ENCODE data around the gene C6orf163. TPM values are rescaled to one million over a fixed set of nuclear protein-coding genes. Genes with fewer than 3 reads are reported as not detected.

The C6orf163 gene
- total RNA-seq, 2 donors from 2014 or later, result 4.7 to 4.9 TPM

DNA sequence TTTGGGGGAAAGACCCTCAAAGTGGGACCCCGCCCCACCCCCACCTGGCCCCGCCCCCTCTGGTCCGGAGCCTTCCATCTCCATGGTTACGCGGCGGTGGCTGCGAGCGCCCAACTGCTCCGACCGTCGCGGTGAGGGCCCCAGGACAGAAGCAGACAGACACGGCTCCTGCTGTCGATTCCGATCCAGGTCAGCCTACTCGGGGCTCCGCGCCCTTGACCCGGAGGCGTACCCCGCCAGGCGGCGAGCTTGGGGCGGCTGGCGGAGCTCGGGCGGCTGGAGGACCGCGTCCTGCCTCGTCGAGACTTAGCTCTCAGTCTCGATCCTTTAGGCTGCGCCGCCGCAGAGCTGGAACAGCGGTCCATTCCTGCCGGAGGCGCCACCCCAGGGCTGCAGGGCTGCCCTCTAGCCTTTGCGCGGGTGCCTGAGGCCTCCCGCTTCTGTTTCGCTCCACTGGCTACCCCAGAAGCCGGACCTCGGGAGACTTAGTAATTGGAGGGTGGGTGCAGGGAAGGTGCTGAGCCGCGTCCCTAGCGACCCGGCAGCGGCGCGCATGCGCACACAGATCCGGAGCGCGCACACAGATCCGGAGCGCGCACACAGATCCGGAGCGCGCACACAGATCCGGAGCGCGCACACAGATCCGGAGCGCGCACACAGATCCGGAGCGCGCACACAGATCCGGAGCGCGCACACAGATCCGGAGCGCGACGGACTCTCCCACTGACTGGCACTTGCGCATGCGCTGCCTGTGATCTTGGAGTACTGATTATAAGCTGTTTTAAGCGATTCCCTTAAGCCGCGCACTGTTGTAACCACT lies 63.5 kb downstream of the C6orf163 start, which contains the start of gene CFAP206:
CFAP206 (plus strand) TSS at position 72 of the 820 bp plus-strand sequence. CDS start 1,868 bp downstream, outside the sequence.
- peak within 1 kb of the TSS; percentile 85 for H3K4me3 ChIP-seq

DNA sequence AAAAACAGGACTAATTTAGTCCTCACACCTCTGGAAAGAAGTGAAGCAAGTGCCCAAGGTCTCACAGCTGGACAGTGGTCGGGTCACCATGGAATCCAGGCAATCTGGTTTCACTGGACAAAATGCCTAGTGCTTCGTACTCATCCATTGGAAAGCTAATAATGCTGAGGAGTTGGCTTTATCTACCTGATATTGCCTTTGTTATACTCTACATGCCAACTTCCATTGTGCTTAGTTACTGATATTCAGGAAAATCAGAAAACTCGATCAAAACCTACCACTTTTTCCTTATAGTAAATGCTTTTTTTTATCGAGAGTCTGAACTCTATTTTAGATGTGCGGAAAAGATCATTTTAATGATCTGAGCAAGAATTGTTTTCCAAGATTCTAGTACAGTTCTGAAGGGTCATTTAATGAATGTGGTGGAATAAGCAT lies 64.1 kb downstream of the C6orf163 start:
- no peaks in the 10 kb centered on the region for H3K27me3 ChIP-seq (replicated peaks; ENCODE audit: insufficient read depth)
- no peaks in the 10 kb centered on the region for H3K36me3 ChIP-seq
- peak overlapping the region; percentile 35 to 66 for H3K27ac ChIP-seq
- no peak for DNase-seq (ENCODE audit: low spot score)
- peaks cover 4% of the 10 kb centered on the region in 2 donors for H3K4me1 ChIP-seq (ENCODE audit: control insufficient read depth in 1 of 2, low read depth in 2 of 2)
- H3K9me3 ChIP-seq, result no peaks in the 10 kb centered on the region
- TF ChIP-seq, protein P1, sequence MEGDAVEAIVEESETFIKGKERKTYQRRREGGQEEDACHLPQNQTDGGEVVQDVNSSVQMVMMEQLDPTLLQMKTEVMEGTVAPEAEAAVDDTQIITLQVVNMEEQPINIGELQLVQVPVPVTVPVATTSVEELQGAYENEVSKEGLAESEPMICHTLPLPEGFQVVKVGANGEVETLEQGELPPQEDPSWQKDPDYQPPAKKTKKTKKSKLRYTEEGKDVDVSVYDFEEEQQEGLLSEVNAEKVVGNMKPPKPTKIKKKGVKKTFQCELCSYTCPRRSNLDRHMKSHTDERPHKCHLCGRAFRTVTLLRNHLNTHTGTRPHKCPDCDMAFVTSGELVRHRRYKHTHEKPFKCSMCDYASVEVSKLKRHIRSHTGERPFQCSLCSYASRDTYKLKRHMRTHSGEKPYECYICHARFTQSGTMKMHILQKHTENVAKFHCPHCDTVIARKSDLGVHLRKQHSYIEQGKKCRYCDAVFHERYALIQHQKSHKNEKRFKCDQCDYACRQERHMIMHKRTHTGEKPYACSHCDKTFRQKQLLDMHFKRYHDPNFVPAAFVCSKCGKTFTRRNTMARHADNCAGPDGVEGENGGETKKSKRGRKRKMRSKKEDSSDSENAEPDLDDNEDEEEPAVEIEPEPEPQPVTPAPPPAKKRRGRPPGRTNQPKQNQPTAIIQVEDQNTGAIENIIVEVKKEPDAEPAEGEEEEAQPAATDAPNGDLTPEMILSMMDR (IDR thresholded peaks at IDR 0.05), result no peak
- H3K4me3 ChIP-seq, result peak overlapping the region; percentile 85
- ATAC-seq (ENCODE audit: insufficient number of reproducible peaks, low FRiP score, low read depth), result no peak

More for the DNA sequence above, 63.5 kb downstream of the C6orf163 start, which contains the start of gene CFAP206:
- Histone ChIP-seq H3K27ac (peak within 1 kb of the TSS; percentile 59 to 66), H3K36me3 (no peaks in the 10 kb centered on the region), H3K4me1 (ENCODE audit: control insufficient read depth in 1 of 2, low read depth in 2 of 2) (peaks cover 4% of the 10 kb centered on the region in 2 donors), H3K9me3 (no peaks in the 10 kb centered on the region), H3K27me3 (replicated peaks; ENCODE audit: insufficient read depth) (no peaks in the 10 kb centered on the region)
- TF ChIP-seq, protein P1 (IDR thresholded peaks at IDR 0.05), result no peak
- ATAC-seq (ENCODE audit: insufficient number of reproducible peaks, low FRiP score, low read depth) (peak; percentile 84), DNase-seq (ENCODE audit: low spot score) (peak; percentile 51)

Other genes with a start within 250 kb of the C6orf163 start
- not detected for gene CGA, start 249.7 kb upstream of the C6orf163 start, total RNA-seq
- 10 to 100 TPM; 31.5 to 46.8 TPM for gene ZNF292, start 189.2 kb upstream of the C6orf163 start, total RNA-seq
- gene SMIM8, start 22.2 kb upstream of the C6orf163 start, total RNA-seq, result 1 to 10 TPM; 4.3 to 9.0 TPM
- gene GJB7, start 15.5 kb upstream of the C6orf163 start, total RNA-seq, result not detected
- 1 to 10 TPM in 1 of 2 donors, not detected in 1; 2.8 TPM for gene CFAP206, start 63.2 kb downstream of the C6orf163 start, total RNA-seq
- gene SLC35A1, start 128.2 kb downstream of the C6orf163 start, total RNA-seq, result 10 to 100 TPM; 14.5 to 24.0 TPM
- 10 to 100 TPM; 21.4 to 25.0 TPM for gene RARS2, start 245.2 kb downstream of the C6orf163 start, total RNA-seq
- gene ORC3, start 245.3 kb downstream of the C6orf163 start, total RNA-seq, result 10 to 100 TPM in 1 of 2 donors, 1 to 10 TPM in 1; 7.3 to 13.8 TPM